GM18526 (cell line): Measurements from ENCODE around the gene GPATCH8.

Source experiments
- POLR2A ChIP-seq: IDR thresholded peaks from 3 replicates; pipeline ENCODE4 v1.6.1; 2011; ENCODE audit not compliant: insufficient read length; ENCODE audit errors: extremely low read depth

The GPATCH8 gene

GRCh38 chr17:44536090-44536953 is 33.1 kb upstream of the GPATCH8 start:
- TF ChIP-seq POLR2A = no peak

- TF ChIP-seq POLR2A = no peak
Observed at GRCh38 chr17:44533533-44534246, 30.5 kb upstream of the GPATCH8 start.

GRCh38 chr17:44530896-44531418 is 27.8 kb upstream of the GPATCH8 start:
- no peak for TF ChIP-seq POLR2A

GRCh38 chr17:44529864-44530263 is 26.7 kb upstream of the GPATCH8 start:
- no peak for TF ChIP-seq POLR2A

GRCh38 chr17:44527954-44528353 is 24.7 kb upstream of the GPATCH8 start:
- no peak for TF ChIP-seq POLR2A

- TF ChIP-seq POLR2A = no peak
Observed at GRCh38 chr17:44527102-44527501, 23.9 kb upstream of the GPATCH8 start.

GRCh38 chr17:44523672-44523972 is 20.4 kb upstream of the GPATCH8 start:
- no peak for TF ChIP-seq POLR2A

- no peak for TF ChIP-seq POLR2A
Observed at GRCh38 chr17:44522883-44523671, 19.9 kb upstream of the GPATCH8 start.

- no peak for TF ChIP-seq POLR2A
Observed at GRCh38 chr17:44518032-44518431, 14.8 kb upstream of the GPATCH8 start.

GRCh38 chr17:44502598-44503146 is 534 bp downstream of the GPATCH8 start:
- TF ChIP-seq POLR2A = no peak

- no peak for TF ChIP-seq POLR2A
Observed at GRCh38 chr17:44501866-44502375, 1.3 kb downstream of the GPATCH8 start.

- TF ChIP-seq POLR2A = no peak
Observed at GRCh38 chr17:44499722-44500121, 3.5 kb downstream of the GPATCH8 start.

- no peak for TF ChIP-seq POLR2A
Observed at GRCh38 chr17:44496815-44497214, 6.4 kb downstream of the GPATCH8 start.

- no peak for TF ChIP-seq POLR2A
Observed at GRCh38 chr17:44493339-44493738, 9.9 kb downstream of the GPATCH8 start.

- no peak for TF ChIP-seq POLR2A
Observed at GRCh38 chr17:44492706-44493272, 10.4 kb downstream of the GPATCH8 start.
